Putamen (tissue), 1 donor: ENCODE results near the gene EFCAB8.
"Not testable (repeated sequence)": the region's sequence is repeated elsewhere in the genome, so short reads cannot be mapped to it uniquely, and the experiment has no call there.

Source experiments
- DNase-seq: peaks from one replicate; pipeline ENCODE4 v3.0.0-alpha.2; 2016; ENCODE audit warnings: low spot score

The EFCAB8 gene

GRCh38 chr20:32973077-32973717 is 114.5 kb downstream of the EFCAB8 start:
- no peak for DNase-seq

- DNase-seq = not testable (repeated sequence)
Measured at GRCh38 chr20:32974204-32975064, 115.7 kb downstream of the EFCAB8 start.

GRCh38 chr20:32975121-32975520 is 116.4 kb downstream of the EFCAB8 start:
- not testable (repeated sequence) for DNase-seq

- DNase-seq = no peak
Measured at GRCh38 chr20:32975698-32976674, 117.3 kb downstream of the EFCAB8 start.

- DNase-seq = no peak
Measured at GRCh38 chr20:32976746-32977145, 118.0 kb downstream of the EFCAB8 start.

- no peak for DNase-seq
Measured at GRCh38 chr20:32977281-32978008, 118.7 kb downstream of the EFCAB8 start.

GRCh38 chr20:32978009-32978335 is 119.2 kb downstream of the EFCAB8 start:
- DNase-seq = no peak

- no peak for DNase-seq
Measured at GRCh38 chr20:32979201-32979998, 120.7 kb downstream of the EFCAB8 start.

GRCh38 chr20:32980131-32980941 is 121.6 kb downstream of the EFCAB8 start:
- DNase-seq = peak; percentile 92

- DNase-seq = no peak
Measured at GRCh38 chr20:32980990-32981389, 122.3 kb downstream of the EFCAB8 start.

- peak; percentile 40 for DNase-seq
Measured at GRCh38 chr20:32982617-32983458, 124.1 kb downstream of the EFCAB8 start.

- DNase-seq = no peak
Measured at GRCh38 chr20:32983459-32984112, 124.9 kb downstream of the EFCAB8 start.

GRCh38 chr20:32984196-32984595 is 125.5 kb downstream of the EFCAB8 start:
- DNase-seq = peak; percentile 86

GRCh38 chr20:32984631-32985354 is 126.1 kb downstream of the EFCAB8 start:
- no peak for DNase-seq

- no peak for DNase-seq
Measured at GRCh38 chr20:32985596-32985995, 126.9 kb downstream of the EFCAB8 start.

GRCh38 chr20:32986331-32986966 is 127.7 kb downstream of the EFCAB8 start:
- DNase-seq = no peak
